Ishikawa (cell line): ENCODE data around the gene LTF.

ENCODE experiments used
- CEBPB ChIP-seq: IDR thresholded peaks from 2 replicates; pipeline ENCODE4 v1.6.1; 2012
- EGR1 ChIP-seq: IDR thresholded peaks from 2 replicates; pipeline ENCODE4 v1.6.1; 2012
- EP300 ChIP-seq: IDR thresholded peaks from 2 replicates; pipeline ENCODE4 v1.6.1; 2012; ENCODE audit warnings: borderline replicate concordance
- NFIC ChIP-seq: IDR thresholded peaks from 2 replicates; pipeline ENCODE4 v1.6.1; 2012
- RAD21 ChIP-seq: IDR thresholded peaks from 2 replicates; pipeline ENCODE4 v1.6.1; 2012; ENCODE audit warnings: low read depth
- TAF1 ChIP-seq: IDR thresholded peaks from 2 replicates; pipeline ENCODE4 v1.6.1; 2012; ENCODE audit warnings: low read depth, mild to moderate bottlenecking
- TEAD4 ChIP-seq: IDR thresholded peaks from 2 replicates; pipeline ENCODE4 v1.6.1; 2012
- YY1 ChIP-seq: IDR thresholded peaks from 2 replicates; pipeline ENCODE4 v1.6.1; 2012; ENCODE audit warnings: low read depth
- TF ChIP-seq, protein P1 (sequence below): IDR thresholded peaks from 2 replicates; pipeline ENCODE4 v1.6.1; 2012
- TF ChIP-seq, protein P2 (sequence below): IDR thresholded peaks from 2 replicates; pipeline ENCODE4 v1.6.1; 2012; ENCODE audit warnings: low read depth, mild to moderate bottlenecking
- TF ChIP-seq, protein P3 (sequence below): IDR thresholded peaks from 2 replicates; pipeline ENCODE4 v1.6.1; 2012

DNA sequence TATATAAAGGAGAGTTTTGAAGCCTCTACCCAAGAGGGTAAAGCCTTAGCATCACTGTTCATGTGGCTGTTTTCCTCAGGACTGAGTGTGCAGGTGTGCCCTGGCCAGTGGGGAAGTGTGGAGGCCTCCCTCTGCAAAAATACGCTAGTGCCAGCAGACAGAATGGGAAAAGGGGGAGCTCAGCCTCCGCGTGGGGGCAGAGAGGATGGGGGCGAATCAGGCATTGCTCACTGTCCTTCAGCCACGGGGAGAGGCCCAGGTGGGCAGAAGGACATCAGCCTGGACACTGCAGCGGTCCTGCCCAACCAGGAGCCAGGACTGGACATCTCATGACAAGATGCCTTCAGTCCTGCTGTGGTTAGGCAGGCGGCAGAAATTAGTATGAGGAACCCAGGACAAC is 10.1 kb downstream of the LTF start:
- TF ChIP-seq, protein P1, sequence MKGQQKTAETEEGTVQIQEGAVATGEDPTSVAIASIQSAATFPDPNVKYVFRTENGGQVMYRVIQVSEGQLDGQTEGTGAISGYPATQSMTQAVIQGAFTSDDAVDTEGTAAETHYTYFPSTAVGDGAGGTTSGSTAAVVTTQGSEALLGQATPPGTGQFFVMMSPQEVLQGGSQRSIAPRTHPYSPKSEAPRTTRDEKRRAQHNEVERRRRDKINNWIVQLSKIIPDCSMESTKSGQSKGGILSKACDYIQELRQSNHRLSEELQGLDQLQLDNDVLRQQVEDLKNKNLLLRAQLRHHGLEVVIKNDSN: no peak
- TF ChIP-seq RAD21 (no peak), YY1 (no peak), TEAD4 (no peak), CEBPB (no peak), TAF1 (no peak), EP300 (no peak), EGR1 (no peak), NFIC (no peak)
- TF ChIP-seq, protein P2, sequence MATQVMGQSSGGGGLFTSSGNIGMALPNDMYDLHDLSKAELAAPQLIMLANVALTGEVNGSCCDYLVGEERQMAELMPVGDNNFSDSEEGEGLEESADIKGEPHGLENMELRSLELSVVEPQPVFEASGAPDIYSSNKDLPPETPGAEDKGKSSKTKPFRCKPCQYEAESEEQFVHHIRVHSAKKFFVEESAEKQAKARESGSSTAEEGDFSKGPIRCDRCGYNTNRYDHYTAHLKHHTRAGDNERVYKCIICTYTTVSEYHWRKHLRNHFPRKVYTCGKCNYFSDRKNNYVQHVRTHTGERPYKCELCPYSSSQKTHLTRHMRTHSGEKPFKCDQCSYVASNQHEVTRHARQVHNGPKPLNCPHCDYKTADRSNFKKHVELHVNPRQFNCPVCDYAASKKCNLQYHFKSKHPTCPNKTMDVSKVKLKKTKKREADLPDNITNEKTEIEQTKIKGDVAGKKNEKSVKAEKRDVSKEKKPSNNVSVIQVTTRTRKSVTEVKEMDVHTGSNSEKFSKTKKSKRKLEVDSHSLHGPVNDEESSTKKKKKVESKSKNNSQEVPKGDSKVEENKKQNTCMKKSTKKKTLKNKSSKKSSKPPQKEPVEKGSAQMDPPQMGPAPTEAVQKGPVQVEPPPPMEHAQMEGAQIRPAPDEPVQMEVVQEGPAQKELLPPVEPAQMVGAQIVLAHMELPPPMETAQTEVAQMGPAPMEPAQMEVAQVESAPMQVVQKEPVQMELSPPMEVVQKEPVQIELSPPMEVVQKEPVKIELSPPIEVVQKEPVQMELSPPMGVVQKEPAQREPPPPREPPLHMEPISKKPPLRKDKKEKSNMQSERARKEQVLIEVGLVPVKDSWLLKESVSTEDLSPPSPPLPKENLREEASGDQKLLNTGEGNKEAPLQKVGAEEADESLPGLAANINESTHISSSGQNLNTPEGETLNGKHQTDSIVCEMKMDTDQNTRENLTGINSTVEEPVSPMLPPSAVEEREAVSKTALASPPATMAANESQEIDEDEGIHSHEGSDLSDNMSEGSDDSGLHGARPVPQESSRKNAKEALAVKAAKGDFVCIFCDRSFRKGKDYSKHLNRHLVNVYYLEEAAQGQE: no peak
- TF ChIP-seq, protein P3, sequence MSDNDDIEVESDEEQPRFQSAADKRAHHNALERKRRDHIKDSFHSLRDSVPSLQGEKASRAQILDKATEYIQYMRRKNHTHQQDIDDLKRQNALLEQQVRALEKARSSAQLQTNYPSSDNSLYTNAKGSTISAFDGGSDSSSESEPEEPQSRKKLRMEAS: no peak
